ENCODE results near the gene SYPL1.

DNA sequence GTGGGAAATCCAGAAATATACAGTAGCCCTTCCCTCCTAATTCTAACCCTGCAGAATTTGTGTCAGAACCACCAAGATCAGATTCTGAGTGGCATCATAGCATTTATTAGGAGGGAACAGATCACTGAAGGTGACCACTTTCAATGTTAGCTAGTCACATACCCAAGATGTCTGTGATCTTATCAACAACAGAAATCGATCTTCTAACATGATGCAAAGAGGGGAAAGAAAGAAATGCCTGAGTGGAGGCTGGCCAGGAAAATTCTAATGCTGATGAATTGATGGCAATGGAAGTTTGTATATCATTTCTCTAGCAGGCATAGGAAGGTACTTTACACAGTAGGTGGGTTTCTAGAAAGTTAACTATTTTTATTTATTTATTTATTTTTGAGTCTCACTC is 10.6 kb upstream of the SYPL1 start:
- no peak for TF ChIP-seq POLR2A (IDR thresholded peaks at IDR 0.05; ENCODE audit: low read depth)
- TF ChIP-seq, protein P1, sequence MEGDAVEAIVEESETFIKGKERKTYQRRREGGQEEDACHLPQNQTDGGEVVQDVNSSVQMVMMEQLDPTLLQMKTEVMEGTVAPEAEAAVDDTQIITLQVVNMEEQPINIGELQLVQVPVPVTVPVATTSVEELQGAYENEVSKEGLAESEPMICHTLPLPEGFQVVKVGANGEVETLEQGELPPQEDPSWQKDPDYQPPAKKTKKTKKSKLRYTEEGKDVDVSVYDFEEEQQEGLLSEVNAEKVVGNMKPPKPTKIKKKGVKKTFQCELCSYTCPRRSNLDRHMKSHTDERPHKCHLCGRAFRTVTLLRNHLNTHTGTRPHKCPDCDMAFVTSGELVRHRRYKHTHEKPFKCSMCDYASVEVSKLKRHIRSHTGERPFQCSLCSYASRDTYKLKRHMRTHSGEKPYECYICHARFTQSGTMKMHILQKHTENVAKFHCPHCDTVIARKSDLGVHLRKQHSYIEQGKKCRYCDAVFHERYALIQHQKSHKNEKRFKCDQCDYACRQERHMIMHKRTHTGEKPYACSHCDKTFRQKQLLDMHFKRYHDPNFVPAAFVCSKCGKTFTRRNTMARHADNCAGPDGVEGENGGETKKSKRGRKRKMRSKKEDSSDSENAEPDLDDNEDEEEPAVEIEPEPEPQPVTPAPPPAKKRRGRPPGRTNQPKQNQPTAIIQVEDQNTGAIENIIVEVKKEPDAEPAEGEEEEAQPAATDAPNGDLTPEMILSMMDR (IDR thresholded peaks at IDR 0.05), result no peak
- no peak for TF ChIP-seq EP300 (IDR thresholded peaks at IDR 0.05)
- TF ChIP-seq POLR2AphosphoS5 (IDR thresholded peaks at IDR 0.05), result no peak

Measured in esophagus muscularis mucosa (tissue), 4 donors.